Left lung (tissue), 10 donors: ENCODE results near the gene WDR35. TPM values are rescaled to one million over a fixed set of nuclear protein-coding genes. Genes with fewer than 3 reads are reported as not detected.
"Not testable (repeated sequence)": the region's sequence is repeated elsewhere in the genome, so short reads cannot be mapped to it uniquely, and the experiment has no call there.

Experiments
- ATAC-seq: fragments of 200-7000 bp; cut with Tn5 transposase; one replicate; pipeline ENCODE4 v1.9.1; 2020; ENCODE audit warnings: moderate library complexity
- DNase-seq, 4 donors: peaks; one replicate each; pipeline ENCODE4 v3.0.0-alpha.2; 2013 to 2020
- H3K27ac ChIP-seq, 2 donors: fragments of 200-600 bp; sonication (generic) in 1 of 2; one replicate each; pipeline versions ENCODE4 v1.5.0 to v1.8.0; 2020 to 2021
- H3K27me3 ChIP-seq, 2 donors: fragments of 200-600 bp; sonication (generic) in 1 of 2; one replicate each; pipeline versions ENCODE4 v1.5.0 to v1.8.0; 2020 to 2021
- H3K36me3 ChIP-seq, 2 donors: fragments of 200-600 bp; sonication (generic) in 1 of 2; one replicate each; pipeline versions ENCODE4 v1.5.0 to v1.8.0; 2020 to 2021
- H3K4me1 ChIP-seq, 2 donors: fragments of 200-600 bp; one replicate each; pipeline ENCODE4 v1.8.0; 2021
- H3K4me3 ChIP-seq, 2 donors: fragments of 200-600 bp; sonication (generic) in 1 of 2; one replicate each; pipeline versions ENCODE4 v1.5.0 to v1.8.0; 2020 to 2021; ENCODE audit warnings: mild to moderate bottlenecking in 1 of 2
- H3K9me3 ChIP-seq, 2 donors: fragments of 200-600 bp; sonication (generic) in 1 of 2; one replicate each; pipeline versions ENCODE4 v1.5.0 to v1.8.0; 2020 to 2021
- intact Hi-C, 2 donors: fragments of 100-400 bp; cut with DNase I; formaldehyde crosslinking; loops; one replicate each; pipeline versions ENCODE4 v1.11.2 to v1.14.2; 2022
- polyA plus RNA-seq, 6 donors: library from polyadenylated mRNA; unstranded; fragments of 120-200 nt; gene quantifications; one replicate each; pipeline ENCODE4 v1.2.1, GENCODE V29; 2013; ENCODE audit not compliant: insufficient read length in 6 of 6
- total RNA-seq, 2 donors: library from RNA; stranded (reverse); fragmentation: NEBNext Ultra II Directional; extraction: Animal tissue kit (Norgen Biotek cat#: 25700); gene quantifications; one replicate each; pipeline ENCODE4 v1.2.1, GENCODE V29; 2021
- TF ChIP-seq, protein P1 (sequence below), 2 donors: fragments of 200-600 bp; sonication (generic) in 1 of 2; IDR thresholded peaks; one replicate each; pipeline versions ENCODE4 v1.5.0 to v1.8.0; 2021; ENCODE audit warnings: antibody characterized with exemption in 2 of 2
- donor health status: DM: no; HTN: yes; CAD: no.
- donor health status: DM: no; HTN: no; CAD: no.

The WDR35 gene
- total and polyA plus RNA-seq, 8 donors, result 8.0 to 32.3 (median 27.7) TPM

DNA sequence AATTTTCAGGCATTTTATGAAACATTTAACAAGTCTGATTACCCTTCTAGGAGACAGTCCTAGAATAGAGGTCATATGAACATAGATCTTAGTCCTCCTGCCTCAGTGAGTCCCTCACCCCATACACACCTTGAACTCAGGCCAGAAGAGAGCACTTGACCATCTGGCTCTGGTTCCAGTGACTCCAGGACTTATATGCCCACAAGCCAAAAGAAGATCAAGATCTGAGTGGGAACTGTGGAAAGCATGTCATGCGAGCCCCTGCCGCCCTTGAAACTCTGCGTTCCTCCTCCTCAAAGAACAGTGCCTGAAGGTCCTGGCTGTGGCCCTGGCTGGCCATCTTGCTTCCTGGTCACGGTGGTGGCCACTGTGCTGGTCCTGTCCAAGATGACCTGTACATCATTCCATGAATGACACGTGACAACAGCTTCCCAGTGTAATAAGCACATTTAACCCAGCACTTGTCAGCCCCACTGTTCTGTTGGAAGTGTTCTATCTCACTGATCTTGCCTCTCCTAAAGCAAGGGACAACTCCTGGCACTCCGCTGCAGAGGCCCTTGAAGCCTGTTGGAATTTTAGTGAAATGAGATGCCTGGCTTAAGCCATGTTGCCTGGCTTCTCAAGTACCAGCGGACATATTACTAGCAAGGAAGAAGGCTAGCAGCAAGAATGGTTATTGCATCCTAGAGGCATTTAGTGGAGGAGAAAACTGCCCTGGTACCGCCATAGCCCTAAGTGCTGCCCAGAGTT lies 105.8 kb downstream of the WDR35 start:
- Histone ChIP-seq H3K27me3 (no peaks in the 10 kb centered on the region), H3K4me1 (no peaks in the 10 kb centered on the region), H3K27ac (no peak overlapping the region), H3K4me3 (no peak overlapping the region), H3K36me3 (no peaks in the 10 kb centered on the region), H3K9me3 (no peaks in the 10 kb centered on the region)
- no peak for DNase-seq
- intact Hi-C loops, result no loop called here
- TF ChIP-seq, protein P1, sequence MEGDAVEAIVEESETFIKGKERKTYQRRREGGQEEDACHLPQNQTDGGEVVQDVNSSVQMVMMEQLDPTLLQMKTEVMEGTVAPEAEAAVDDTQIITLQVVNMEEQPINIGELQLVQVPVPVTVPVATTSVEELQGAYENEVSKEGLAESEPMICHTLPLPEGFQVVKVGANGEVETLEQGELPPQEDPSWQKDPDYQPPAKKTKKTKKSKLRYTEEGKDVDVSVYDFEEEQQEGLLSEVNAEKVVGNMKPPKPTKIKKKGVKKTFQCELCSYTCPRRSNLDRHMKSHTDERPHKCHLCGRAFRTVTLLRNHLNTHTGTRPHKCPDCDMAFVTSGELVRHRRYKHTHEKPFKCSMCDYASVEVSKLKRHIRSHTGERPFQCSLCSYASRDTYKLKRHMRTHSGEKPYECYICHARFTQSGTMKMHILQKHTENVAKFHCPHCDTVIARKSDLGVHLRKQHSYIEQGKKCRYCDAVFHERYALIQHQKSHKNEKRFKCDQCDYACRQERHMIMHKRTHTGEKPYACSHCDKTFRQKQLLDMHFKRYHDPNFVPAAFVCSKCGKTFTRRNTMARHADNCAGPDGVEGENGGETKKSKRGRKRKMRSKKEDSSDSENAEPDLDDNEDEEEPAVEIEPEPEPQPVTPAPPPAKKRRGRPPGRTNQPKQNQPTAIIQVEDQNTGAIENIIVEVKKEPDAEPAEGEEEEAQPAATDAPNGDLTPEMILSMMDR (IDR thresholded peaks at IDR 0.05), result no peak
- no peak for ATAC-seq

DNA sequence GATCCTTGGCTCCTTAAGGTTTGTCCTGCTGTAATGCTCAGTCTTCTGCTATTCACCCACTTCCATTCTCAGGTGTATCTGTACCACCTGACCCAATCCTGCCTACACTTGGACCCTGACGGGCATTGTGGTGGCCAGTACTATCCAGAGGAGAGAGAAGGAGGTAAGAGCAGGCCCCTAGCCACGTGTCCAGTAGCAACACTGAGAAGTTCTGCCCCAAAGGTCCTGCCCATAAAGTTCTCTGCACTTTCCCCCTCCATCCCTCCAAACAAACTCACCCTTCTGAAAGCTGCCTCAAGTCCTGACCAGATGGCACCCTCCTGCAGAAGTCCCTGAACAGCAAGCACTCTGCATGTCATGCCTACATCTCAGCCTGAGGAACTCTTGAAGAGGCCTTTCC lies 106.4 kb downstream of the WDR35 start:
- ATAC-seq (no peak), DNase-seq (no peak)
- H3K4me1 ChIP-seq, result no peaks in the 10 kb centered on the region
- H3K27me3 ChIP-seq, result no peaks in the 10 kb centered on the region
- no peaks in the 10 kb centered on the region for H3K9me3 ChIP-seq
- TF ChIP-seq, protein P1 (IDR thresholded peaks at IDR 0.05), result no peak
- no peak overlapping the region for H3K4me3 ChIP-seq
- H3K36me3 ChIP-seq, result no peaks in the 10 kb centered on the region
- H3K27ac ChIP-seq, result no peak overlapping the region
- intact Hi-C loops, result no loop called here

DNA sequence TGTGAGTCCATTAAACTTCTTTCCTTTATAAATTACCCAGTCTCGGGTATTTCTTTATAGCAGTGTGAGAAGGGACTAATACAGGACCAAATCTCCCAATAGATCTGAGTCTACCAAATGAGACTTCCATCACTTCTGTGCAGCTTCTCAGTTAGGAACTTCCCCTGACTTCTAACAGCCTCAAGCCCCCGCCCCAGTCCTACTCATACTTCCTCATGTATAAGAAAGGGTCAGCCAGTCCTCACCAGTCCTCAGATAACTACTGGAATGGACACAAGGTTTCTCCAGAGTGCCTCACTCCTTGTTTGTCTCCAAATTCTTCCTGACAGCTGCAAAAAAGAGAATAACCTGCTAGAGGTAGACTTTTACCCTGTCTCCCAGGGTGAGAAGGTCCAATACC lies 107.6 kb downstream of the WDR35 start:
- ATAC-seq (no peak), DNase-seq (no peak)
- Histone ChIP-seq H3K9me3 (no peaks in the 10 kb centered on the region), H3K27me3 (no peaks in the 10 kb centered on the region), H3K27ac (no peak overlapping the region), H3K4me3 (no peak overlapping the region), H3K36me3 (no peaks in the 10 kb centered on the region), H3K4me1 (no peaks in the 10 kb centered on the region)
- intact Hi-C loops, result no loop called here
- TF ChIP-seq, protein P1 (IDR thresholded peaks at IDR 0.05), result no peak

DNA sequence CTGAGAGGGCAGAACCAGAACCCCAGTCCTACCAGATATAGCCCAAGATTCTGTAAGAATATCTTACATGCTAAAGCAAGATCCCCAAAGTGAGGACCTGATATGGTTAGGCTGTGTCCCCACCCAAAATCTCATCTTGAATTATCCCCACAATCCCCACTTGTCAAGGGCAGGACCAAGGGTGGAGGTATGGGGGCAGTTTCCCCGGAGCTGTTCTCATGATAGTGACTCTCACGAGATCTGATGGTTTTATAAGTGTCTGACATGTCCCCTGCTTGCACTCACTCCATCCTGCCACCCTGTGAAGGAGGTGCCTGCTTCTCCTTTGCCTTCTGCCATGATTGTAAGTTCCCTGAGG lies 108.0 kb downstream of the WDR35 start:
- intact Hi-C loops, result no loop called here
- Histone ChIP-seq H3K27me3 (no peaks in the 10 kb centered on the region), H3K4me1 (no peaks in the 10 kb centered on the region), H3K36me3 (no peaks in the 10 kb centered on the region), H3K4me3 (no peak overlapping the region), H3K9me3 (no peaks in the 10 kb centered on the region), H3K27ac (no peak overlapping the region)
- ATAC-seq (no peak), DNase-seq (no peak)
- TF ChIP-seq, protein P1 (IDR thresholded peaks at IDR 0.05), result no peak

DNA sequence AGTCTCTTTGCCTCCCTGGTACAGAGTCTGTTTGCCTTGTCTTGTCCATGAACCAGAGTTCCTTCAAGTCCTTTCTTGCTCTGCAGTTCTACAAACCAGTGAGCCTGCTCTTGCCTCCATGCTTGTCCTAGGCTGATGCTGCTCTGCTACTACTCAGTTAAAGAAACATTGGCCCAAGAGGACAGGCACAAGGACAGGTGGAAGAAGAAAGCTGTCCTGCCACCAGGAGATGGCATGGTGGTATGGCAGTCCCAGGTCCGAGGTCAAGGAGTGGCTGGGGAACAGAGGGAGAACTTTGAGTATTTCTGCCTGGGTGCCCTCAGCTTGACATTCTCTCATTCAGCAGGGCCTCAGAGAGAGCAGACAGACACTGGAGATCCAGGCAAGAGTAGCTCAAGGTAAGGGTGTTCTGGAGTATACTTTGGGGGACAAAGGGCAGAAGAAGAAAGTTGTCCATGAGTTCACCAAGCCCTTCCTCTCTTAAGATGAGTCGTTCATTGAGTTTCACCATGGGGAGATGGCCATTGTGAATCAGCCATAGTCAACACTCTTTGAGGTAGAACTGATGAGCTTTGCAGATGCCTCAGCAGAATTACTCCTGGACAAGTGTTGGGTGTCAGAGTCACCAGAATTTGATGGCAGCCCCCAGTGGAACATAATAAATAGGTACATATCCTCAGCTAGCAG lies 108.5 kb downstream of the WDR35 start:
- no peaks in the 10 kb centered on the region for H3K9me3 ChIP-seq
- H3K27me3 ChIP-seq, result no peaks in the 10 kb centered on the region
- DNase-seq (no peak), ATAC-seq (no peak)
- intact Hi-C loops, result no loop called here
- no peaks in the 10 kb centered on the region for H3K4me1 ChIP-seq
- no peaks in the 10 kb centered on the region for H3K36me3 ChIP-seq
- H3K27ac ChIP-seq, result no peak overlapping the region
- H3K4me3 ChIP-seq, result no peak overlapping the region
- TF ChIP-seq, protein P1 (IDR thresholded peaks at IDR 0.05), result no peak

DNA sequence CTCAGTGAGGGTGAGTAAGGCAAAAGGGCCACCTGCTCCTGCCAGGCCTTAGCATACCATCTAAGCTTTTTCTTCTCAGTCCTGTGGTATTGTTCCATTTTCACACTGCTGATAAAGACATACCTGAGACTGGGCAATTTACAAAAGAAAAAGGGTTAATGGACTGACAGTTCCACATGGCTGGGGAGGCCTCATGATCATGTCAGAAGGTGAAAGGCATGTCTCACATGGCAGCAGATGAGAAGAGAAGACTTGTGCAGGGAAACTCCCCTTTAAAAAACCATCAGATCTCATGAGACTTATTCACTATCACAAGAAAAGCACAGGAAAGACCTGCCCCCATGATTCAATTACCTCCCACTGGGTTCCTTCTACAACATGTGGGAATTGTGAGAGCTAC lies 109.7 kb downstream of the WDR35 start:
- ATAC-seq, intact Hi-C loops: not testable (repeated sequence)

More for the DNA sequence above, 109.7 kb downstream of the WDR35 start:
- DNase-seq, H3K9me3 ChIP-seq, H3K27me3 ChIP-seq, H3K4me1 ChIP-seq, H3K36me3 ChIP-seq, H3K27ac ChIP-seq, H3K4me3 ChIP-seq: not testable (repeated sequence)
